CD4-positive, alpha-beta T cell treated with Interleukin-15 for 4 hours (primary cell): ENCODE results near the gene TPMT.
"Not testable (repeated sequence)": the region's sequence is repeated elsewhere in the genome, so short reads cannot be mapped to it uniquely, and the experiment has no call there.

Experiments
- DNase-seq: peaks from one replicate; pipeline ENCODE4 v3.0.0-alpha.2; 2020; ENCODE audit warnings: low spot score

TPMT gene

DNA sequence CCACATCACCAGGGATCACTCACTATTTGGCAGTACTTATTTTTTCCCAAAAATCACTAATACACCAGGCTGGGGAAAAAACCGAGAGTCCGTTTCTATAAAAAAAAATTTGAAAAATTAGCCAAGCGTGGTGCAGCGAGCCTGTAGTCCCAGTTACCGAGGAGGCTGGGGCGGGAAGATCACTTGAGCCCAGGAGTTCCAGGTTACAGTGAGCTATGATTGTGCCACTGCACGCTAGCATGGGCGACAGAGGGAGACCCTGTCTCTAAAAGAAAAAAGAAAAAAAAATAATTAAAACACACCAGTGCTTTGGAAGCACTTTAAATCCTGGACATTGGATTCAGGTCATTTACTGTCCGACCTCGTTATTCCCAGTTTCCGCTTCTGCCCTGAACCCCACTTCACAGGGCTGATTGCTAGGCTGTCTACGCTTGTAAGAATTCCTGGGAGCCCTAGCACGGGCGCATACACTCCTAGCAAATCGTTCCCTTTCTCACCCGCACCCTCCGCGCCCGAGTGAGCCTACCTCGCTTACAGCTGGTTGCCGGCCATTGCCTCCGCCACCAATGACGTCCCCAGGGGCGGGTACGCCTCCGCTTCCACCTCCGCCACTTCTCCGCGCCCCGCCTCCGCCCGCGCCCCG is at the start of gene TPMT:
Gene TPMT, minus strand, starts transcription at position 571 of the 643 bp plus-strand sequence. CDS start 5,950 bp downstream, outside the sequence.
- no peak for DNase-seq

DNA sequence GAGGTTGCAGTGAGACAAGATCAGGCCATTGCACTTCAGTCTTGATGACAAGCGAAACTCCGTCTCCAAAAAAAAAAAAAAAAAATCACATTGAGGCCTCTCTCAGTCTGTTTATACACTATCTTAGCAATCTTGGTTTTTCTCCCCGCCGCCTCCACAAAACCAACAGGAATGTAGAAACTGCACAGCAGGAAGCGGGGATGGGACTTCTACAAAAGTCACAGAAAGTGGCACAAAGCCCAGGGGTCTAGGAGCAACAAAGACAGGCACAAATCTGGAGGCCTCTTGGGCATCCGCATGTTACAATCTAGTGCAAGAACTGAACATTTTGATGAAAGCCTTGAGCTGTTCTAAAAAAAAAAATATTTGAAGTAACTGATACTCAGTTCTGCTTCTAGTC is 48.9 kb upstream of the TPMT start:
- no peak for DNase-seq

DNA sequence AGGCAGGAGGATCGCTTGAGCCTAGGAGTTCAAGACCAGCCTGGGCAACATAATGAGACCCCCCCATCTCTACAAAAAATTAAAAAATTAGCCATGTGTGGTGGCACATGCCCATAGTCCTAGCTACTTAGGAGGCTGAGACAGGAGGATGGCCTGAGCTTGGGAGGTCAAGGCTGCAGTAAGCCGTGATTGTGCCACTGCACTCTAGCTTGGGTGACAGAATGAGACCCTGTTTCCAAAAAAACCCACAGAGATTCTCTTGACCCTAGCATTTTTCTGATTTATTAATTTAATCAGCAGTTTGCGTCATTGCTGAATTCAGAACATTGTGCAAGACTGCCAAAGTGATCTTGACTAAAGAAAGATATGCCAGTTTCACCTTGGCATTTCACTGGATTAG is 37.1 kb upstream of the TPMT start:
- no peak for DNase-seq

DNA sequence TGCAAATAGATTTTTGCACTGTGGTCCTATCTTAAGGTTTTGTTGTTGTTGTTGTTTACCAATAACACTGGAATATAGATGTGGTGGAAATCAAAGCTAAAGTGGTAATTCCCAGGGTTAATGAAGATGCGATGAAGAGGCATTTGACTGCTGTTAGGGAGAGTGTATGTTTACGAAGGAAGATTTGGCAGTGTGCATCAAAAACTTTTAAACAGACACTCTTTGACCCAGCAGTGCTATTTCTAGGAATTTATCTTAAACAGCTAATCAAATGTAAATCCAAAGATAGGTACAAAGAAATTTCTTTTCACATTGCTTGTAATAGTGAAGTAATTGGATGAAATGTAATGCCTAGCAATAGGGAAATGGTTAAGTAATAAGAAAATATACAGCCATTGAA is 34.3 kb upstream of the TPMT start:
- DNase-seq: no peak

DNA sequence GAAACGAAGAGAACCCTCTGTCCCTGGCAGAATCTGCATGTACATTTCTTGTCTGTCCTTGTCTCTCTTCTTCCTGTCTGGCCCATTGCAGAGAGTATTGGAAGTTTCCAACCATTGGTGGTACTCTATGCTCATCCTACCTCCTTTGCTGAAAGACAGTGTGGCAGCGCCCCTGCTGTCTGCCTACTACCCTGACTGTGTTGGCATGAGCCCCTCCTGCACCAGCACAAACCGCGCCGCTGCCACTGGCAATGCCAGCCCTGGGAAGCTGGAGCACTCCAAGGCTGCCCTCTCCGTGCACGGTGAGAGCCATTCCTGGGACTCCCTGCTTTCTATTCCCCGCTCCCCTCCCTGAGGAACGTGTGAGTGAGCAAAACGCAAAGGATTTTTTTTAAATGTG is 32.8 kb upstream of the TPMT start:
- no peak for DNase-seq

DNA sequence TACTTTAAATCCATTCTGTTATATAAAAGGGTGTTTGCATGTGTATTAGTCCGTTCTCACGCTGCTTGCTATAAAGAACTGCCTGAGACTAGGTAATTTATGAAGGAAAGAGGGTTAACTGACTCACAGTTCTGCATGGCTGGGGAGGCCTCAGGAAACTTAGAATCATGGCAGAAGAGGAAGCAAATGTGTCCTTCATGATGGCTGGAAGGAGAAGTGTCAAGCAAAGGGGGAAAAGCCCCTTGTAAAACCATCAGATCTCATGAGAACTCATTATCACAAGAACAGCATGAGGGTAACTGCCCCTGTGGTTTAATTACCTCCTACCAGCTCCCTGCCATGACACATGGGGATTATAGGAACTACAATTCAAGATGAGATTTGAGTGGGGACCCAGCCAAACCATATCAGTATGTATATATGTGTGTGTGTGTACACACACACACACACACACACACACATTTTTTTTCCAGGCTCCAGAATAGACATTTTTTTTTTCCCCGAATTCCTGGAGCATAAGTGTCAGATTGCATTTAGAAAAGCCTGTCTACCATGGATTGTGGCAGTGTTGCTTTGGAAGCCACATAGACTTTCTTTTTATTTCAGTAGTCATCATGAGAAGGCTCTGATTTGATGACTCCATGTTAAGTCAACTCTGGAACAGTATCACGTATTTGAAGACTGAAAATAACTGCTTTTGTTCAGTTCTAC is 31.8 kb upstream of the TPMT start:
- no peak for DNase-seq

DNA sequence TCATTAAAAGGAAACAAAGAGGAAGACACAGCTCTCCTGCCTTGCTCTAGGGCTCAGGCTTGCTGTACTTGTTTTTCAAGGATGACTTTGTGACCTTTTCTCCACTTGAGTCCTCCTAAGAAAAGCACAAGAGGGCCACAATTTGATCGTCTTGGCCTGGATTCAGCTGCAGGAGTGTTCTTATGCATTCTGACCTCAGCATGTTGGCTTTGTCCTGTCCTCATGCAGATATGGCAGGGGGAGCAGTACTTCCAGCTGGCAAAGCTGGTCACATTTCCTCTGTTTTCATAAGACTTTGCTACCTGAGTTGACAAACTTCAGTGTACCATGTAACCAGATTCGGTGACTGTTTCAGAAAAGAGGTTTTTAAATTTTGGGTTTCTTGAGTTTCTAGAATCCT is 31.2 kb upstream of the TPMT start:
- DNase-seq: no peak

DNA sequence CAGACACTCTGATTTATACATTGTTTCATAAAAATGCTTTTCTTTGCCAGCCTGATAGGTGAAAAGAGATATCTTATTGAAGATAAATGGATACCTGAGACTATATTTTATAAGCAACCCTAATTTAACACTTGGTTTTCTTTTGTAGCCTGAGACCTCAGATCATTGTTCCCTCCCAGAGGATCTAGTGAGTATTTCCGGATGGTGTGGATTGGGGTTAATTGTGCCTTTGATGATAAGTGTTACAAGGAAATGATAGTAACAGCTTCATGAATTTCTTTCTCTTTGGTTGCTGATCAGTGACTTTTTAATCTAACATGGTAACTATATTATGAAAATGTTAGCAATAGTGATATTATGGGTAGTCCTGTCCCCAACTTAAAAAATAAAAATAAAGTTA is 30.7 kb upstream of the TPMT start:
- DNase-seq: no peak

DNA sequence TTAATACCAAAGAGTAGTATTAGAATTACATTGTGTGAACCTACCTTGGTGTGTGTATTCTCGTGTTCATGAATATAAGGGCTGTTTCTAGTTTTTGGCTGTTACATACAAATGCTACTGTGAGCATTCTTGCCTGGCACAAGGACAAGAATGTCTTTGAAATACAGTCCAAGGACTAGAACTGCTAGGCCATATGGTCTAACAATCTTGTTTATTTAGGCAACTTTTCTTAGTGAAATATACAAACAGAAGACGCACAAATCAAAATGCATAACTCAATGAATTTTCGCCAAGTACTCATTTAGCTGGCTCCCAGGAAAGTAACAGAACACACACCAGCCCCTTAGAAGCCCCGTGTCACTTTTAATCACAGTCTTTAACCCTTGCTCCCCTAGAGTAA is 28.9 kb upstream of the TPMT start:
- no peak for DNase-seq

DNA sequence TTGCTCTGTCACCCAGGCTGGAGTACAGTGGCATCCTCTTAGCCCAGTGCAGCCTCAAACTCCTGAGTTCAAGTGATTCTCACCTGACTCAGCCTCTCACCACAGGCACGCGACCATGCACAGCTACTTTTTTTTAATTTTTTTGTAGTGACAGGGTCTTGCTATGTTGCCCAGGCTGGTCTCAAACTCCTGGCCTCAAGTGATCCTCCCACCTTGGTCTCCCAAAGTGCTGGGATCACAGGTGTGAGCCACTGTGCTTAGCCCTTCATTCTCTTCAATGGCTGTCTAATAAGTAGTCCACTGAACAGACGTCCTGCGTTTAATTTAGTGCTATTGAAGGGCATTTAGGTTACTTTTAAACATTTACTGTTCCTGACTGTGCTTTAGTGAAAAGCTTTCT is 27.7 kb upstream of the TPMT start:
- DNase-seq: no peak

DNA sequence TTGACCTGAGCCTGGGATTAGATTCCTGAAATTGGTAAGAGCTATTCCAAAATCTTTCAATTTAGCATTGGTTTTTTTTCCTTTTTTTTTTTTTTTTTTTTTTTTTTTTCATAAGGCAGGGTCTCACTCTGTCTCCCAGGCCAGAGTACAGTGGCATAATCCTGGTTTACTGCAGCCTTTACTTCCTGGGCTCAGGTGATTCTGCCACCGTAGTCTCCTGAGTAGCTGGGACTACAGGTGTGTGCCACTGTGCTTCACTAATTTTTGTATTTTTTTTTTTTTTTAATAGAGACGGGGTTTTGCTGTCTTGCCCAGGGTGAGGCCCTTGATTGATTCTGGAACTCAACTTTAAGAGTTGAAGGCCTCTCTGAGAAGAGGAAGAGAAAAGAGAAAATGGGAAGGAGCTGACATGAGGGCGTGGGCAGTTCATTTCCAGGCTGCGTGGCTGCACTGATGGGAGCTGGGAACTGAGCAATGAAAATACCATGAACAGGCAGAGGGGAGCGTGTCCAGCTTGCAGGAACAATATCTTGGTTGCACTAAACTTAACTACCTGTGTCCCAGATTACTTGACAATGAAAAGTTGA is 25.0 kb upstream of the TPMT start:
- DNase-seq: no peak

DNA sequence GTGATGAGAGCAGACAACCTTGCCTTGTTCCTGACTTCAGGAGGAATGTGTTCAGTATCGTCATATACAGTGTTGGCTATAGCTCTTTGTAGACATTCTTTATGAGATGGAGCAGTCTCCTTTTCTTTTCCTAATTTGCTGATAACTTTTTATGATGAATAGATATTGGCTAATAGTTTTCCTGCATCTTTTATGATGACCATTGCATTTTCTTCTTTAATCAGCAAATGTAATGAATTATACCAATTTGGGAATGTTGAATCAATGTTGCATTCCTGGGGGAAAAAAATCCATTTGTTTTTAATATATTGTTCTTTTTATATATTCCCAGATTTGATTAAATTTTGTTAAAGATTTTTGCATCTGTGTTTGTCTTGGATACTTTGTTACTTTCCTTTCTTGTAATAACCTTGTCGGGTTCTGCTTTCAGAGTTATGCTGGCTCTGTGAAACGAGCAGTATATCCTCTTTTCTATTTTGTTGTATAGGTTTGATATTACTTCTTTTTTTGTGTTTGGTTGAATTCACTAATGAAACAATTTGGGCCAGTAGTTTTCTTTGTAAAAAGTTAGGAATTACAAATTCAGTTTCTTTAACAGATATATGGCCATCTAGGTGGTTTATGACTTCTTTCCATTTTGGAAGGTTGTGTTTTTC is 24.2 kb upstream of the TPMT start:
- no peak for DNase-seq

DNA sequence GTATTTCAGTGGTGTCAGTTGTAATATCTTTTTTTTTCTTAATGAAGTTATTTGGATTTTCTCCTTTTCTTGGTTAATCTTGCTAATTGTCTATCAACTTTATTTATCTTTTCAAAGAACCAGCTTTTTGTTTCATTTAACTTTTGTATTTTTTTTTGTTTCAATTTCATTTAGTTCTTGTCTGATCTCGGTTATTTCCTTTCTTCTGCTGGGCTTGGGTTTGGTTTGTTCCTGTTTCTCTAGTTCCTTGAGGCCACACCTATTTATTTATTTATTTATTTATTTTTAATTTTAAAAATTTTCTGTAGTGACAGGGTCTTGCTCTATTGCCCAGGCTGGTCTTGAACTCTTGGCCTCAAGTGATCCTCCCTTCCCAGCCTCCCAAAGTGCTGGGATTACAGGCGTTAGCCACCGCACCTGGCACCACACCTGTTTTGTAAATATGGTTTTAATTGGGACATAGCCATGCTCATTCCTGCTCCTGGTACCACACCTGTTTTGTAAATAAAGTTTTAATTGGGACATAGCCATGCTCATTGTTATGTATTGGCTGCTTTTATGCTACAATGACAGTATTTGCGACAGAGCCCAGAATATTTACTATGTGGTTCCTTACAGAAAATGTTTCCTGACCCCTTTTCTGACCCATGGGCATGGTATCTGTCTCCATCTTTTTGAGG is 22.5 kb upstream of the TPMT start:
- no peak for DNase-seq

DNA sequence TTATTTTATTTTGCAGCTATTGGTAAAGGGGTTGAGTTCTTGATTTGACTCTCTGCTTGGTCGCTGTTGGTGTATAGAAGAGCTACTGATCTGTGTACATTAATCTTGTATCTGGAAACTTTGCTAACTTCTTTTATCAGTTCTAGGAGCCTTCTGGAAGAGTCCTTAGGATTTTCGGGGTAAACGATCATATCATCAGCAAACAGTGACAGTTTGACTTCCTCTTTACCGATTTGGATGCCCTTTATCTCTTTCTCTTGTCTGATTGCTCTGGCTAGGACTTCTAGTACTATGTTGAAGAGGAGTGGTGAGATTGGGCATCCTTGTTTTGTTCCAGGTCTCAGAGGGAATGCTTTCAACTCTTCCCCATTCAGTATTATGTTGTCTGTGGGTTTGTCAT is 21.3 kb upstream of the TPMT start:
- DNase-seq: not testable (repeated sequence)

DNA sequence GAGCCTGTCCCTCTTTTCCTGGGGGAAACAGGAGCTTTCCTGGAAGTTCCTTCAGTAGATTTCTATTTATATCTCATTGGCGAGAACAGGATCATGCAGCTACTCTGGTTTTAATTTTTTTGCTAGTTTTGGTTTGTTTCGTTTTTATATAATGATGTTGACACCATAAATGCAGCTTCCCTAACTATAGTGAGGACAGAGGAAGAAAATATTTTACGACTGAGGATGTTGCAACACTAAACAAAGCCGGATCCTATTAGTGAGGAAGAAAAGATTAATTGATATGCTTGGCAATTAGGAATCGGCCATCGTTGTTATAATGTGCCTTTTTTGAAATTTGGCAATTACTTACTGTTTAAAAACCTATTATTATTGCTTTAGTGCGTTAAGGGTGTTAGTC is 17.0 kb upstream of the TPMT start:
- no peak for DNase-seq

DNA sequence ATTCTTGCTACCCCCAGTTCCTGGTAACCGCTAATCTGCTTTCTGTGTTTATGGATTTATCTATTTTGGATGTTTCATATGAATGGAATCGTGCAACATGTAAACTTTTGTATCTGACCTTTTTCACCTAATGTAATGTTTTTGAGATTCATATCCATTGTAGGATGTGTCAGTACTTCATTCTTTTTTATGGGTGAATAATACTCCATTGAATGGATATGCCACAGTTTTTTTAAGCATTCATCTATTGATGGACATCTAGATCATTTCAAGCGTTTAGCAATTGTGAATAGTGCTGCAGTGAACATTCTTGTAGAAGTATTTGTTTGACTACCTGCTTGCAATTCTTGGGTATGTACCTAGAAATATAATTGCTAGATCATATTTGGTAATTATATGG is 13.4 kb upstream of the TPMT start:
- no peak for DNase-seq

DNA sequence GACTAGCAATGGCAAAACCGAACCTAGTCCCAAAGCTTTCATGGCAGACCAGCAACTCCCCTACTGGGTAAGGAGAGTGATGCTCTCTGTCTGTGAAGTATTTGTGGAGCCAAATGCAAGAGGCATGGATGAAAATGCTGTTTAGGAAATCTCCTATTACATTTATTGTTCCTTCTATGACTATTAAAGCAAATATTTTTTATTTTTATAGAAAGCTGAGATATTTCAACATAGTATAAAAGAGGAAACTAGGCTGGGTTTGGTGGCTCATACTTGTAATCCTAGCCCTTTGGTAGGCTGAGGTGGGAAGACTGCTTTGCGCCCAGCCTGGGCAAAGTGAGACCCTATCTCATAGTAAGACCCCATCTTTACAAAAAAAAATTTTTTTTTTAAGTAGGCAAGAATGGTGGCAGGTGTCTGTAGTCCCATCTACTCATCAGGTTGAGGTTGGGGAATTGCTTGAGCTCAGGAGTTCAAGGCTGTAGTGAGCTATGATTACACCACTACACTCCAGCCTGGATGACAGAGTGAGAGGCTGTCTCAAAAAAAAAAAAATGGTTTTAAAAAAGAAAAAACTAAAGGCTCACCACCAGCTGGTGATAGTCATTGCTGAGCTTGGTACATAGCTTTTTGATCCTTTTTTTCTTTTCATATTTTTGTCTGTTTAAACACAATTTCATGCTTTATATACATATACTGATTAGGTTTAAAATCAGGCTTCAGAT is 11.6 kb upstream of the TPMT start:
- DNase-seq: no peak

DNA sequence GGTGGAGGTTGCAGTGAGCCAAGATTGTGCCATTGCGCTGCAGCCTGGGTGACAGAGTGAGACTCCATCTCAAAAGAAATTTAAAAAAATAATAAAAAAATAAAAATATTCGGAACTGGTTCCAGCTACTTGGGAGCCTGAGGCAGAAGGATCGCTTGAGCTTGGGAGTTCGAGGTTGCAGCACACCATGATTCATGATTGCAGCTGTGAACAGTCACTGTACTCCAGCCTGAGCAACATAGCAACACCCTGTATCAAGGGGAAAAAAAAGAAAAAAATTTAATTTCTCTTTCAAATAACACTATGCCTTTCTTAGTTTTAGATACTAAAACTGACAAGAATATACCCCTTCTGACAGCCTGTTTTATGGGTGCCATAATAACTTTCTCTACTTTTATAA is 10.9 kb upstream of the TPMT start:
- DNase-seq: no peak

DNA sequence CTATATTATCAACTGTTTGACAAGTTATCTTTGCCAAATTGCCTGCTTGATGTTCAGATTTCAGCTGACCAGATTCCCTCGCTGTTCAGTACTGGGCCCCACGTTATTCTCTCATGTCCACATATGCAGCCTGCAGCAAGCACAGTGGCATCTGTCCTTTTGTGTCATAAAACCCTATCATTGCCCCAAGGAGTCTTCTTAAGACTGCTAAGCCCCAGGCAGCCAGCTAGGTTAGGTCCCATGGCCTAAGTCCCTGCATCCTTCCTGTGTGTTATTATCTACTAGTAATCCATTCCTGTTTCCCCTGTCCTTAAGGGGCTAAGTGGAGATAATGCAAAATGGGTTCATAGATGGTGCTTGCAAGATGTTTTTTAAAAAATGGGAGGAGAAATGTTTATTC is 7.5 kb upstream of the TPMT start:
- no peak for DNase-seq

DNA sequence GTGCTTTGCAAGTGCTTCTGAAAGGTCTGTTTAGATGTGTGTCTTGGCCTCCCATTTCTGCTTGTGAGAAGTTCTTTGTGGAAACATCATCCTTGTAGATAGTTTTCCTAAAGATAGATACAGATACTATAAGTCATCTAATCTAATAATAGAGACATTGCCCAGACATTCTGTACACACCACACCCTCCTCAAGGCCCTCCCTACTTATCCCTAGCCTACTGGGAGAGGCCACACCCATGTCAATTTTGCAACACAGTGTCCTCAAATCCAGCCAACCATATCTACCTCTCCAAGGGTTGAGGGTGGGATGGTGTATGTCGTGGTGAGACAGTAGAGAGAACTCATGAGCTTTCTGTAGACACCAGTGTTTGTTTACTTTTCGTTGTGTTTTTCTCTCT is 6.6 kb upstream of the TPMT start:
- no peak for DNase-seq

DNA sequence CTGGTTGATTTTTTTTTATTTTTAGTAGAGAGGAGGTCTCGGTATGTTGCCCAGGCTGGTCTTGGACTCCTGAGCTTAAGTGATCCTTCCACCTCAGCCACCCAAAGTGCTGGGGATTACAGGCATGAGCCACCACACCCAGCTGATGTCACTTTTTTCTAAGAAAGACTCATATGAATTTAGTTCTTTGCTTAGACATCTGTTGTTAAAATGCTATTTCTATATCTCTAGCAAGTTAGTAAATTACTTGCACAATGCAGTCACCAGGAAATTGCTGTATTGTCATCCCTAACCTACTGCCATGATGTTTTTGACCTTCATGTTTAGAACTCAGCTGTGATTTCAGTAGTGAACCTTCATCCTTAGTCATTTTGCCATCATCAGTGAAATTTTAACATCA is 6.0 kb upstream of the TPMT start:
- DNase-seq: no peak

DNA sequence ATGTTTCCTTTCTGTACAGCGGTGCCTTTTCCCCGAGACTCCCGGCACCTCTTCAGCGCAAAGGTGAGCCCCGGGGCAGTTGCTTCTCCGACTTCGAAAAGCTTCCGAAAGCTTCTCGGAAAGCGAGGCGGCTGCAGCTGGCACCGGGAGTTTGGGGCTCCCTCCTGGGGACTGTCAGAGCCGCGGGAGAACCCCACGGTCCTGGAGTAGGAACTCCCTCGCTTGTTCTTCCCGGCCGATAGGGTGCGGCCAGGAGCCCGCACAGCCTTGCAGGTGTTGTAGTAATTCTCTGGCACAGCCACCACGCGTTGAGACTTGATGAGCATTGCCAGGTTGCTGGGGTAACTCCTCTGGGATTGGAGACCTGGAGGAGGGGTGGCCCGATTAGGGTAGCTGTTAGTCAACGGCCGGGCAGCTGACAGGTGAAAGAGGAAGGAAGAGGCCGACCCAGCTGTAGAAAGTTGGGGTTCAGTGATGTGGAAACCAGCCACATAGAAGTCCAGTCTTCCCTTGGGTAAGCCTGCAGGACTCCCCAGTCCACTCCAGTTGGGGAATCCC is 1.1 kb upstream of the TPMT start:
- DNase-seq: peak; percentile 46
